Left cardiac atrium (tissue), 4 donors: ENCODE results near the gene TUBB. TPM values are rescaled to one million over a fixed set of nuclear protein-coding genes. Genes with fewer than 3 reads are reported as not detected.
A peak's percentile ranks its signal among the peaks of the same experiment; 100 is the strongest.

Experiments used
- ATAC-seq, 2 donors: fragments of 200-7000 bp; cut with Tn5 transposase; one replicate each; pipeline ENCODE4 v1.9.1; 2020; ENCODE audit warnings: mild to moderate bottlenecking in 2 of 2, moderate library complexity in 2 of 2
- DNase-seq: peaks from one replicate; pipeline ENCODE4 v3.0.0-alpha.2; 2020
- intact Hi-C, 2 donors: fragments of 100-400 bp; cut with DNase I; formaldehyde crosslinking; loops; one replicate each; pipeline versions ENCODE4 v1.14.1 to v1.15.1; 2022 to 2023
- total RNA-seq, 2 donors: library from RNA; stranded (reverse); fragmentation: NEBNext Ultra II Directional; extraction: Animal tissue kit (Norgen Biotek cat#: 25700); gene quantifications; one replicate each; pipeline ENCODE4 v1.2.1, GENCODE V29; 2021
- donor health status: DM: no; HTN: yes; CAD: no.
- donor health status: DM: no; HTN: yes; CAD: no; lungs with severe emphysema.
- donor health status: DM: yes; HTN: yes; CAD: no.
- donor health status: Dilated cardiomyopathy.

TUBB gene
- total RNA-seq, 2 donors from 2014 or later = 276 to 303 TPM

- intact Hi-C loops = no loop called here
- ATAC-seq = peak; percentile 61 to 62
- peak; percentile 89 for DNase-seq
Measured at GRCh38 chr6:30686009-30686907, 33.9 kb upstream of the TUBB start, which contains the start of gene PPP1R18. Gene PPP1R18 (minus strand): TSS chr6:30686645. CDS start chr6:30686018, 627 bp downstream.

GRCh38 chr6:30686908-30687658 lies 33.1 kb upstream of the TUBB start:
- DNase-seq (peak; percentile 98), ATAC-seq (peak; percentile 69 to 79)
- intact Hi-C loops = no loop called here

GRCh38 chr6:30687659-30688431 lies 32.3 kb upstream of the TUBB start:
- no peak for ATAC-seq
- intact Hi-C loops = no loop called here
- DNase-seq = peak; percentile 64

GRCh38 chr6:30688569-30688968 lies 31.6 kb upstream of the TUBB start:
- DNase-seq (no peak), ATAC-seq (no peak)
- intact Hi-C loops = no loop called here

- ATAC-seq = no peak
- no peak for DNase-seq
- intact Hi-C loops = no loop called here
Measured at GRCh38 chr6:30689022-30689865, 30.9 kb upstream of the TUBB start.

GRCh38 chr6:30689985-30690384 lies 30.2 kb upstream of the TUBB start:
- intact Hi-C loops = no loop called here
- ATAC-seq = no peak

GRCh38 chr6:30690403-30691207 lies 29.5 kb upstream of the TUBB start, which contains the start of gene NRM:
Gene NRM (minus strand): TSS chr6:30690984. CDS start chr6:30690974, 10 bp downstream.
- ATAC-seq (peak; percentile 67 to 76), DNase-seq (peak; percentile 93)
- intact Hi-C loops = no loop called here

More at GRCh38 chr6:30689985-30690384, 30.2 kb upstream of the TUBB start:
- no peak for DNase-seq

- ATAC-seq (no peak), DNase-seq (no peak)
- intact Hi-C loops = no loop called here
Measured at GRCh38 chr6:30691208-30691847, 28.8 kb upstream of the TUBB start.

- DNase-seq (no peak), ATAC-seq (no peak)
- intact Hi-C loops = no loop called here
Measured at GRCh38 chr6:30696432-30696831, 23.7 kb upstream of the TUBB start.

- no peak for DNase-seq
- ATAC-seq = peak; percentile 75 to 82
- intact Hi-C loops = no loop called here
Measured at GRCh38 chr6:30700340-30700739, 19.8 kb upstream of the TUBB start.

- DNase-seq (no peak), ATAC-seq (no peak)
- intact Hi-C loops = no loop called here
Measured at GRCh38 chr6:30703011-30703410, 17.1 kb upstream of the TUBB start.

- DNase-seq (no peak), ATAC-seq (peak in 1 of 2 donors; percentile 47)
- intact Hi-C loops = no loop called here
Measured at GRCh38 chr6:30703821-30704220, 16.3 kb upstream of the TUBB start.

GRCh38 chr6:30705620-30706019 lies 14.5 kb upstream of the TUBB start:
- DNase-seq (no peak), ATAC-seq (peak in 1 of 2 donors; percentile 58)
- intact Hi-C loops = no loop called here

GRCh38 chr6:30707281-30707850 lies 12.8 kb upstream of the TUBB start:
- intact Hi-C loops = no loop called here
- DNase-seq (no peak), ATAC-seq (no peak)

- ATAC-seq = no peak
- DNase-seq = no peak
- intact Hi-C loops = no loop called here
Measured at GRCh38 chr6:30709101-30709868, 10.9 kb upstream of the TUBB start.

- no peak for DNase-seq
- intact Hi-C loops = no loop called here
- ATAC-seq = no peak
Measured at GRCh38 chr6:30711758-30712380, 8.3 kb upstream of the TUBB start.
